CD8-positive, alpha-beta memory T cell (primary cell): Measurements from ENCODE around the gene DAO. TPM values are rescaled to one million over a fixed set of nuclear protein-coding genes. Genes with fewer than 3 reads are reported as not detected.
"Not testable (repeated sequence)": the region's sequence is repeated elsewhere in the genome, so short reads cannot be mapped to it uniquely, and the experiment has no call there.

Experiments used
- CTCF ChIA-PET: fragments of 350-600 bp; sonication (Branson Sonifier 250); formaldehyde crosslinking; loops from one replicate; lab custom pipeline; 2021; ENCODE audit warnings: antibody characterized with exemption; lab: Charles Lee
- POLR2A ChIA-PET: fragments of 350-600 bp; sonication (Branson Sonifier 250); formaldehyde crosslinking; loops from one replicate; lab custom pipeline; 2021; ENCODE audit warnings: antibody characterized with exemption; lab: Charles Lee
- DNase-seq, 5 donors: peaks; one replicate each; pipeline versions ENCODE4 v3.0.0 to v3.0.0-alpha.2; 2020 to 2022; ENCODE audit warnings: mixed read lengths in 1 of 5
- H3K27ac ChIP-seq: one replicate; pipeline ENCODE4 v1.7.0; 2013; ENCODE audit warnings: low read depth, mild to moderate bottlenecking, low read length, moderate library complexity
- H3K27me3 ChIP-seq: 2 replicates; pipeline ENCODE4 v1.7.0; 2013; ENCODE audit warnings: low read length, mild to moderate bottlenecking; ENCODE audit not compliant: insufficient read depth, poor library complexity, severe bottlenecking
- H3K36me3 ChIP-seq: 2 replicates; pipeline ENCODE4 v1.7.0; 2013; ENCODE audit warnings: mild to moderate bottlenecking, low read length, moderate library complexity; ENCODE audit not compliant: insufficient read depth
- H3K4me1 ChIP-seq: 2 replicates; pipeline ENCODE4 v1.7.0; 2013; ENCODE audit warnings: mild to moderate bottlenecking, low read length, moderate library complexity; ENCODE audit not compliant: insufficient read depth
- H3K4me3 ChIP-seq: 2 replicates; pipeline ENCODE4 v1.7.0; 2013; ENCODE audit warnings: mild to moderate bottlenecking, low read length
- H3K9me3 ChIP-seq: 2 replicates; pipeline ENCODE4 v1.7.0; 2013; ENCODE audit warnings: mild to moderate bottlenecking, low read length
- H3K27ac Mint-ChIP-seq, 8 donors: one replicate each; pipeline ENCODE4 v1.8.0; 2020 to 2021; ENCODE audit warnings: mixed read lengths in 8 of 8, mild to moderate bottlenecking in 6 of 8, inconsistent platforms in 3 of 8, moderate library complexity in 3 of 8
- H3K27me3 Mint-ChIP-seq, 2 donors: one replicate each; pipeline ENCODE4 v1.8.0; 2020 to 2021; ENCODE audit warnings: mixed read lengths in 2 of 2, mild to moderate bottlenecking in 1 of 2, moderate library complexity in 1 of 2
- H3K36me3 Mint-ChIP-seq, 3 donors: one replicate each; pipeline ENCODE4 v1.8.0; 2020 to 2021; ENCODE audit warnings: mixed read lengths in 3 of 3, inconsistent platforms in 1 of 3, mild to moderate bottlenecking in 1 of 3
- H3K4me1 Mint-ChIP-seq, 3 donors: one replicate each; pipeline ENCODE4 v1.8.0; 2020 to 2021; ENCODE audit warnings: mixed read lengths in 3 of 3, inconsistent platforms in 1 of 3, mild to moderate bottlenecking in 1 of 3
- H3K4me3 Mint-ChIP-seq, 7 donors: one replicate each; pipeline ENCODE4 v1.8.0; 2020 to 2021; ENCODE audit warnings: mixed read lengths in 7 of 7, mild to moderate bottlenecking in 6 of 7, moderate library complexity in 4 of 7, inconsistent platforms in 2 of 7
- H3K9me3 Mint-ChIP-seq, 5 donors: one replicate each; pipeline ENCODE4 v1.8.0; 2020 to 2022; ENCODE audit warnings: mixed read lengths in 5 of 5, mild to moderate bottlenecking in 3 of 5, moderate library complexity in 2 of 5, inconsistent platforms in 1 of 5
- polyA plus RNA-seq: library from polyadenylated mRNA; unstranded; fragments of 300-500 nt; fragmentation: Illumina TruSeq; gene quantifications from one replicate; pipeline ENCODE4 v1.2.3, GENCODE V29; 2021
- total RNA-seq, 2 experiments: library from RNA; stranded (reverse); gene quantifications; one replicate each; pipeline ENCODE4 v1.2.3, GENCODE V29; 2021

DAO gene
- total and polyA plus RNA-seq, 3 experiments from 2014 or later: not detected

GRCh38 chr12:108865169-108865568 lies 14.7 kb upstream of the DAO start:
- Histone ChIP-seq H3K36me3 (no peaks in the 10 kb centered on the region), H3K4me1 (no peaks in the 10 kb centered on the region), H3K4me3 (no peak overlapping the region), H3K9me3 (no peaks in the 10 kb centered on the region), H3K27me3 (no peaks in the 10 kb centered on the region), H3K27ac (no peak overlapping the region)
- H3K4me3 Mint-ChIP-seq: no peak overlapping the region
- H3K4me1 Mint-ChIP-seq: no peaks in the 10 kb centered on the region
- no peak for DNase-seq
- POLR2A ChIA-PET: no interaction called here
- CTCF ChIA-PET: no interaction called here
- no peaks in the 10 kb centered on the region for H3K36me3 Mint-ChIP-seq
- no peak overlapping the region for H3K27ac Mint-ChIP-seq
- no peaks in the 10 kb centered on the region for H3K9me3 Mint-ChIP-seq
- no peaks in the 10 kb centered on the region for H3K27me3 Mint-ChIP-seq

GRCh38 chr12:108866083-108866482 lies 13.8 kb upstream of the DAO start:
- H3K4me1 ChIP-seq, H3K9me3 Mint-ChIP-seq, H3K4me3 Mint-ChIP-seq, H3K4me1 Mint-ChIP-seq, CTCF ChIA-PET, H3K4me3 ChIP-seq, H3K36me3 ChIP-seq, H3K27ac ChIP-seq, H3K27ac Mint-ChIP-seq, DNase-seq, H3K9me3 ChIP-seq, H3K27me3 ChIP-seq, POLR2A ChIA-PET, H3K27me3 Mint-ChIP-seq, H3K36me3 Mint-ChIP-seq: not testable (repeated sequence)

- ChIA-PET POLR2A (no interaction called here), CTCF (no interaction called here)
- no peak overlapping the region for H3K4me3 Mint-ChIP-seq
- no peaks in the 10 kb centered on the region for H3K27me3 Mint-ChIP-seq
- H3K4me1 Mint-ChIP-seq: no peaks in the 10 kb centered on the region
- Histone ChIP-seq H3K4me3 (no peak overlapping the region), H3K27ac (no peak overlapping the region), H3K36me3 (no peaks in the 10 kb centered on the region), H3K4me1 (no peaks in the 10 kb centered on the region), H3K9me3 (no peaks in the 10 kb centered on the region), H3K27me3 (no peaks in the 10 kb centered on the region)
- no peaks in the 10 kb centered on the region for H3K36me3 Mint-ChIP-seq
- no peaks in the 10 kb centered on the region for H3K9me3 Mint-ChIP-seq
- no peak overlapping the region for H3K27ac Mint-ChIP-seq
- no peak for DNase-seq
Measured at GRCh38 chr12:108868781-108869180, 11.1 kb upstream of the DAO start.

- no peak for DNase-seq
- ChIA-PET CTCF (no interaction called here), POLR2A (no interaction called here)
- Histone ChIP-seq H3K4me1 (no peaks in the 10 kb centered on the region), H3K27ac (no peak overlapping the region), H3K27me3 (no peaks in the 10 kb centered on the region), H3K9me3 (no peaks in the 10 kb centered on the region), H3K4me3 (no peak overlapping the region), H3K36me3 (no peaks in the 10 kb centered on the region)
- Mint-ChIP-seq H3K36me3 (no peaks in the 10 kb centered on the region), H3K4me3 (no peak overlapping the region), H3K4me1 (peaks cover 0 to 4% (median 0%) of the 10 kb centered on the region in 3 donors), H3K27ac (no peak overlapping the region), H3K27me3 (peaks cover 1 to 2% of the 10 kb centered on the region in 2 donors), H3K9me3 (peaks cover 0 to 4% (median 0%) of the 10 kb centered on the region in 5 donors)
Measured at GRCh38 chr12:108875280-108875679, 4.6 kb upstream of the DAO start.

GRCh38 chr12:108875682-108876361 lies 4.1 kb upstream of the DAO start:
- Histone ChIP-seq H3K4me1 (no peaks in the 10 kb centered on the region), H3K36me3 (no peaks in the 10 kb centered on the region), H3K27me3 (no peaks in the 10 kb centered on the region), H3K27ac (no peak overlapping the region), H3K9me3 (no peaks in the 10 kb centered on the region), H3K4me3 (no peak overlapping the region)
- POLR2A ChIA-PET: no interaction called here
- peaks cover 0 to 4% (median 0%) of the 10 kb centered on the region in 5 donors for H3K9me3 Mint-ChIP-seq
- H3K4me3 Mint-ChIP-seq: no peak overlapping the region
- no peaks in the 10 kb centered on the region for H3K36me3 Mint-ChIP-seq
- peaks cover 0 to 4% (median 0%) of the 10 kb centered on the region in 3 donors for H3K4me1 Mint-ChIP-seq
- no peak for DNase-seq
- peaks cover 1 to 3% of the 10 kb centered on the region in 2 donors for H3K27me3 Mint-ChIP-seq
- CTCF ChIA-PET: no interaction called here
- no peak overlapping the region for H3K27ac Mint-ChIP-seq

- no peaks in the 10 kb centered on the region for H3K27me3 ChIP-seq
- no peaks in the 10 kb centered on the region for H3K36me3 ChIP-seq
- H3K27ac Mint-ChIP-seq: no peak overlapping the region
- ChIA-PET CTCF (no interaction called here), POLR2A (no interaction called here)
- DNase-seq: no peak
- no peaks in the 10 kb centered on the region for H3K36me3 Mint-ChIP-seq
- H3K9me3 Mint-ChIP-seq: peaks cover 0 to 4% (median 0%) of the 10 kb centered on the region in 5 donors
- H3K27ac ChIP-seq: no peak overlapping the region
- no peak overlapping the region for H3K4me3 Mint-ChIP-seq
- no peak overlapping the region for H3K4me3 ChIP-seq
- H3K4me1 ChIP-seq: no peaks in the 10 kb centered on the region
- peaks cover 0 to 4% (median 0%) of the 10 kb centered on the region in 3 donors for H3K4me1 Mint-ChIP-seq
- no peaks in the 10 kb centered on the region for H3K9me3 ChIP-seq
- peaks cover 1 to 3% of the 10 kb centered on the region in 2 donors for H3K27me3 Mint-ChIP-seq
Measured at GRCh38 chr12:108876550-108876949, 3.3 kb upstream of the DAO start.

GRCh38 chr12:108881953-108882352 lies 2.1 kb downstream of the DAO start:
- H3K27ac Mint-ChIP-seq: no peak overlapping the region
- POLR2A ChIA-PET: no interaction called here
- Histone ChIP-seq H3K27me3 (no peaks in the 10 kb centered on the region), H3K27ac (no peak overlapping the region), H3K4me1 (no peaks in the 10 kb centered on the region), H3K4me3 (no peak overlapping the region), H3K9me3 (no peaks in the 10 kb centered on the region), H3K36me3 (no peaks in the 10 kb centered on the region)
- no peak for DNase-seq
- CTCF ChIA-PET: interaction anchor here (0.7 kb wide), 1 partner anchor 165 kb away, joined by 3 read pairs; no protein-coding TSS in a partner anchor
- no peaks in the 10 kb centered on the region for H3K36me3 Mint-ChIP-seq
- H3K4me1 Mint-ChIP-seq: peaks cover 0 to 4% (median 0%) of the 10 kb centered on the region in 3 donors
- no peak overlapping the region for H3K4me3 Mint-ChIP-seq
- peaks cover 1 to 7% of the 10 kb centered on the region in 2 donors for H3K27me3 Mint-ChIP-seq
- H3K9me3 Mint-ChIP-seq: no peaks in the 10 kb centered on the region

GRCh38 chr12:108884116-108885012 lies 4.5 kb downstream of the DAO start:
- no peaks in the 10 kb centered on the region for H3K36me3 ChIP-seq
- Mint-ChIP-seq H3K4me1 (peaks cover 0 to 4% (median 0%) of the 10 kb centered on the region in 3 donors), H3K27me3 (peaks cover 0 to 7% of the 10 kb centered on the region in 2 donors), H3K4me3 (no peak overlapping the region), H3K9me3 (no peaks in the 10 kb centered on the region), H3K27ac (no peak overlapping the region), H3K36me3 (no peaks in the 10 kb centered on the region)
- H3K4me3 ChIP-seq: no peak overlapping the region
- H3K9me3 ChIP-seq: no peaks in the 10 kb centered on the region
- CTCF ChIA-PET: interaction anchor here (0.7 to 2.2 kb wide), 9 partner anchors 12 to 211 kb away, joined by 3 to 13 read pairs (median 3); partner anchors contain the start of genes ALKBH2 and SSH1
- POLR2A ChIA-PET: no interaction called here
- H3K27ac ChIP-seq: no peak overlapping the region
- no peaks in the 10 kb centered on the region for H3K27me3 ChIP-seq
- H3K4me1 ChIP-seq: no peaks in the 10 kb centered on the region
- peak; percentile 33 to 71 (median 46) for DNase-seq
